ENCODE results near the gene TEX44. TPM values are rescaled to one million over a fixed set of nuclear protein-coding genes. Genes with fewer than 3 reads are reported as not detected.
"Not testable (repeated sequence)": the region's sequence is repeated elsewhere in the genome, so short reads cannot be mapped to it uniquely, and the experiment has no call there.

Gene TEX44
- total RNA-seq, 2 experiments from 2014 or later: not detected

DNA sequence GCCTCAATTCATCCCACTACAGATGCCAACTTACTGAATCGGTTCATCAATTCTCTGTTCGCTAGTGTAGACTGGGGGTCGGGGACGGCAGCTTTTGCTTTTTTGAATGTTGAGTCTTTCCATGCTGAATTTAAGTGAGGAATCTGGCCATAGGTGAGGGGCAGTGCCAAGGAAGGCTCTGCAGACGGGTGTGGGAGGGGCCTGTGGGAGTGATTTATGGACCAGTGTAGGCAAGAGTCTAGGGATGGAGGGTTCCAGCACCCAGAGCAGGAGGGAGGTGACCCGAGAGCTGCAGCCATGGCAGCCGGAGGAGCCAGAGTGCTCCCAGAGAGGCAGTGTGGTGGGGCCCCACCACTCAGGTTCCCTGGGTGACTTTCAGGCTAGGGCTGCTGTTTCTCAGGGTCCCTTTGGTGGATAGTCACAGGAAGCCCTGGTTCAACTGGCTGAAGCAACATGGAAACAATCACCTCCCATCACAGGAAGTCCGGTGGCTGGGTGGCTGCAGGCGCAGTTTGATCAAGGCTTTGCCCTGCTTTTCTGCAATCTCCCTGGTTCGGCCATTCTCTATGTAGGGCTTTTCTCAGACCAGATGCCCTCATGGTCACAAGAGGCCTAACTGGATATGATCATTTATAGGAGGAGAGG, 16.9 kb upstream of the TEX44 start:
- Mint-ChIP-seq H3K9me3 (no peaks in the 10 kb centered on the region), H3K27me3 (peaks cover 7% of the 10 kb centered on the region), H3K27ac (no peak overlapping the region), H3K36me3 (no peaks in the 10 kb centered on the region), H3K4me3 (no peak overlapping the region), H3K4me1 (ENCODE audit: low read depth) (no peaks in the 10 kb centered on the region)
- intact Hi-C loops (cut with micrococcal nuclease): no loop called here
- no peak for DNase-seq
- ChIA-PET POLR2A (no interaction called here), CTCF (no interaction called here)

DNA sequence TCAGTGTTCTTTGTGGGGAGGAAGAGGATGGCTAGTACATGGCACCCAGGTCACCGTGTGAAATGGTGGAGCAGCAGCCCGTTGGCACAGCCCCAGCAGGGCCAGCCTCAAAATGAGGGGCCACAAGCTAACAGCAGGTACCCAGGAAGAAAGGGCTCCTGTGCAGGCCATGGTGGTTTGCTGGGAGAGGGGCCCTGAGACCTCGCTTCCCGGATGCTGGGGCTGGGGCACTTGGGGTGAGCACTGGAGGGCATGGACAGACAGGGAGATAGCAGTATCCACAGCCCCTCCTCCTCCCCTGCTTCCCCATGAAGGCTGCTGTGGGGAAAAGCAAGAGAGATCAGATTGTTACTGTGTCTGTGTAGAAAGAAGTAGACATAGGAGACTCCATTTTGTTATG, 16.2 kb upstream of the TEX44 start:
- no peaks in the 10 kb centered on the region for H3K4me1 Mint-ChIP-seq (ENCODE audit: low read depth)
- H3K4me3 Mint-ChIP-seq: no peak overlapping the region
- no peak for DNase-seq
- intact Hi-C loops (cut with micrococcal nuclease): no loop called here
- no peaks in the 10 kb centered on the region for H3K36me3 Mint-ChIP-seq
- no peaks in the 10 kb centered on the region for H3K9me3 Mint-ChIP-seq
- ChIA-PET POLR2A (no interaction called here), CTCF (no interaction called here)
- H3K27me3 Mint-ChIP-seq: peaks cover 7% of the 10 kb centered on the region
- H3K27ac Mint-ChIP-seq: no peak overlapping the region

DNA sequence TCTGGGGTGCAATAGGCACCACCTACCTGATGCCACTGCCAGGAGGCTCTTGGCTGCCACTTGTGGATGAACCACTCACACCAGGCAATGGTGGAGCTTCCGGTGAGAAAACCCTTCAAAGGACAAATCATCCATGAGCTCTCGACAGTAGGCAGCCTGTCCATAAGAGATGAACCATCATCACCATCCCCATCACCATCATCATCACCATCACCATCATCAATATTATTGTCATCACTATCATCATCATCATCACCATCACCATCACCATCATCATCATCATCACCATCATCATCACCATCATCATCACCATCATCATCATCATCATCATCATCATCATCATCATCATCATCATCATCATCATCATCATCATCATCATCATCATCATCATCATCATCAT, 14.0 kb upstream of the TEX44 start:
- not testable (repeated sequence) for H3K9me3 Mint-ChIP-seq

DNA sequence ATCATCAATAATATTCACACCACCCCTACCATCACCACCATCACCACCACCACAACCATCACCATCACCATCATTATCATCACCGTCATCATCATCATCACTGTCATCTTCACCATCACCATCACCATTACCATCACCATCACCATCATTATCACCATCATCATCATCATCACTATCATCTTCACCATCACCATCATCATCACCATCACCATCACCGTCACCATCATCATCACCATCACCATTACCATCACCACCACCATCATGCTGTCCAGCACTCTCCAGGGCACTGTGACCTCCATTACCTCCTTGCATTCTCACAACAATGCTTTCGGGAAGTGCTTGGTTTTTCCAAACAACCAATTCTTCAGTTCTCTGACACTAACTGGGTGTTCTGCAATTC, 13.1 kb upstream of the TEX44 start:
- Mint-ChIP-seq H3K4me1 (ENCODE audit: low read depth) (no peaks in the 10 kb centered on the region), H3K27ac (no peak overlapping the region), H3K9me3 (no peaks in the 10 kb centered on the region), H3K36me3 (no peaks in the 10 kb centered on the region), H3K27me3 (peaks cover 9% of the 10 kb centered on the region), H3K4me3 (no peak overlapping the region)
- intact Hi-C loops (cut with micrococcal nuclease): no loop called here
- ChIA-PET CTCF (no interaction called here), POLR2A (no interaction called here)
- no peak for DNase-seq

More for the DNA sequence above, 14.0 kb upstream of the TEX44 start:
- CTCF ChIA-PET: interaction anchor here (1.0 kb wide), 1 partner anchor 23 kb away, joined by 3 read pairs; no protein-coding TSS in a partner anchor
- H3K4me3 Mint-ChIP-seq; POLR2A ChIA-PET; H3K4me1 Mint-ChIP-seq (ENCODE audit: low read depth); DNase-seq; H3K36me3 Mint-ChIP-seq; intact Hi-C loops (cut with micrococcal nuclease); H3K27ac Mint-ChIP-seq; H3K27me3 Mint-ChIP-seq: not testable (repeated sequence)

GRCh38 chr2:231581328-231581727, 11.3 kb upstream of the TEX44 start:
- Mint-ChIP-seq H3K4me3 (no peak overlapping the region), H3K36me3 (no peaks in the 10 kb centered on the region), H3K27me3 (peaks cover 9% of the 10 kb centered on the region), H3K4me1 (ENCODE audit: low read depth) (no peaks in the 10 kb centered on the region), H3K27ac (no peak overlapping the region), H3K9me3 (no peaks in the 10 kb centered on the region)
- no peak for DNase-seq
- intact Hi-C loops (cut with micrococcal nuclease): no loop called here
- ChIA-PET POLR2A (no interaction called here), CTCF (interaction anchor here (1.0 kb wide), 1 partner anchor 23 kb away, joined by 4 read pairs; no protein-coding TSS in a partner anchor)

DNA sequence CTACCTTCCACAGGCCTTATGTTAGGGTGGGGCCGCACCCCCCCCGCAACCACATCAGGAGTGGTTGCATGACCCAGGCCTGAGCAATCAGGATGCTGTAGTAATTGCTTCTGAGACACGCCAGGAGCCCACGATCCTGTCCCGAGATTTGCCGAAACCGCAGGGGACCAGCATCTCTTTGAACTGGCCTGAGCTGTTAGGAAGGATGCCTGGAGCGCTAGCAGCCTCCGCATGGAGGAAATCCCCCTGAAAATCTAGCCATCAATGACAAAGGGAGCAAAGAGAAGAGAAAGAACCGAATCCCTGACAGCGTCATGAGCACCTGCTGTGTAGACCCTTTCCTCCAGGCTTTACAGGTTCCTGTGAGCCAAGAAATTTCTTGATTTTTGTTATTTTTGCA, 8.7 kb upstream of the TEX44 start:
- no peak for DNase-seq
- CTCF ChIA-PET: interaction anchor here (2.2 kb wide), 1 partner anchor 18 kb away, joined by 4 read pairs; no protein-coding TSS in a partner anchor
- H3K9me3 Mint-ChIP-seq: no peaks in the 10 kb centered on the region
- H3K4me3 Mint-ChIP-seq: no peak overlapping the region
- H3K36me3 Mint-ChIP-seq: no peaks in the 10 kb centered on the region
- no peak overlapping the region for H3K27ac Mint-ChIP-seq
- H3K4me1 Mint-ChIP-seq (ENCODE audit: low read depth): no peaks in the 10 kb centered on the region
- H3K27me3 Mint-ChIP-seq: peaks cover 7% of the 10 kb centered on the region
- intact Hi-C loops (cut with micrococcal nuclease): no loop called here
- POLR2A ChIA-PET: no interaction called here

DNA sequence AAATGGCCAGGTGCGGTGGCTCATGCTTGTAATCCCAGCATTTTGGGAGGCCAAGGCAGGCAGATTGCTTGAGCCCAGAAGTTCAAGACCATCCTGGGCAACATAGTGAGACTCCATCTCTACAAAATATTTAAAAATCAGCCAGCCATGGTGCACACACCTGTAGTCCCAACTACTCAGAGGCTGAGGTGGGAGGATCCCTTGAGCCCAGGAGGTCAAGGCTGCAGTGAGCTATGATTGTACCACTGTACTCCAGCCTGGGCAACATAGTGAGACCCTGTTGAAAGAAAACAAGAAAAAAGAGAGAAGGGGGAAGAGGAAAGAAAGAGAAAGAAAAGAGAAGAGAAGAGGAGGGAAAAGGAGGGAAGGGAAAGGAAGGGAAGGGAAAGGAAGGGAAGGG, 4.9 kb upstream of the TEX44 start:
- H3K4me3 Mint-ChIP-seq; H3K4me1 Mint-ChIP-seq (ENCODE audit: low read depth); H3K9me3 Mint-ChIP-seq; CTCF ChIA-PET; intact Hi-C loops (cut with micrococcal nuclease); DNase-seq; POLR2A ChIA-PET; H3K27ac Mint-ChIP-seq; H3K36me3 Mint-ChIP-seq; H3K27me3 Mint-ChIP-seq: not testable (repeated sequence)

DNA sequence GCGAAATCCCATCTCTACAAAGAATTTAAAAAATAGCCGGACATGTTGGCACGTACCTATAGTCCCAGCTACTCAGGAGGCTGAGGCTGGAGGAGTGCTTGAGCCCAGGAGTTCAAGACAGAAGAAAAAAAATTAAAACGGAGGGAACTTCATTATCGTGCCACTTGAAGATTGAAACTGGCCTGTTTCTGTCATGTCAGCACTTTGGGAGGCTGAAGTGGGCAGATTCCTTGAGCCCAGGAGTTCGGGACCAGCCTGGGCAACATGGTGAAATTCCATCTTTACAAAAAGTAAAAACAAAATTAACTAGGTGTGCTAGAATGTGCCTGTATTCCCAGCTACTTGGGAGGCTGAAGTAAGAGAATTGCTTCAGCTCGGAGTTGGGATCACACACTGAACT, 3.0 kb upstream of the TEX44 start:
- Mint-ChIP-seq H3K27ac (no peak overlapping the region), H3K36me3 (no peaks in the 10 kb centered on the region), H3K9me3 (no peaks in the 10 kb centered on the region), H3K4me1 (ENCODE audit: low read depth) (no peaks in the 10 kb centered on the region), H3K4me3 (no peak overlapping the region), H3K27me3 (no peaks in the 10 kb centered on the region)
- no peak for DNase-seq
- CTCF ChIA-PET: interaction anchor here (0.6 to 5.1 kb wide), 3 partner anchors 11 to 73 kb away, joined by 3 to 23 read pairs (median 5); no protein-coding TSS in a partner anchor
- POLR2A ChIA-PET: no interaction called here
- intact Hi-C loops (cut with micrococcal nuclease): no loop called here

GRCh38 chr2:231590614-231591013, 2.0 kb upstream of the TEX44 start:
- no peaks in the 10 kb centered on the region for H3K9me3 Mint-ChIP-seq
- intact Hi-C loops (cut with micrococcal nuclease): no loop called here

GRCh38 chr2:231593666-231594065, 1.0 kb downstream of the TEX44 start:
- DNase-seq: no peak
- CTCF ChIA-PET: interaction anchor here (5.1 kb wide), 1 partner anchor 7 kb away, joined by 23 read pairs; no protein-coding TSS in a partner anchor
- POLR2A ChIA-PET: no interaction called here
- H3K27me3 Mint-ChIP-seq: no peaks in the 10 kb centered on the region
- H3K36me3 Mint-ChIP-seq: no peaks in the 10 kb centered on the region
- intact Hi-C loops (cut with micrococcal nuclease): no loop called here
- no peak overlapping the region for H3K4me3 Mint-ChIP-seq
- H3K27ac Mint-ChIP-seq: no peak overlapping the region
- no peaks in the 10 kb centered on the region for H3K9me3 Mint-ChIP-seq
- H3K4me1 Mint-ChIP-seq (ENCODE audit: low read depth): no peaks in the 10 kb centered on the region

More at GRCh38 chr2:231590614-231591013, 2.0 kb upstream of the TEX44 start:
- CTCF ChIA-PET: interaction anchor here (0.6 to 5.1 kb wide), 2 partner anchors 10 to 74 kb away, joined by 3 to 23 read pairs; no protein-coding TSS in a partner anchor
- Mint-ChIP-seq H3K36me3 (no peaks in the 10 kb centered on the region), H3K4me1 (ENCODE audit: low read depth) (no peaks in the 10 kb centered on the region), H3K27me3 (no peaks in the 10 kb centered on the region), H3K4me3 (no peak overlapping the region), H3K27ac (no peak overlapping the region)
- POLR2A ChIA-PET: no interaction called here
- DNase-seq: no peak

DNA sequence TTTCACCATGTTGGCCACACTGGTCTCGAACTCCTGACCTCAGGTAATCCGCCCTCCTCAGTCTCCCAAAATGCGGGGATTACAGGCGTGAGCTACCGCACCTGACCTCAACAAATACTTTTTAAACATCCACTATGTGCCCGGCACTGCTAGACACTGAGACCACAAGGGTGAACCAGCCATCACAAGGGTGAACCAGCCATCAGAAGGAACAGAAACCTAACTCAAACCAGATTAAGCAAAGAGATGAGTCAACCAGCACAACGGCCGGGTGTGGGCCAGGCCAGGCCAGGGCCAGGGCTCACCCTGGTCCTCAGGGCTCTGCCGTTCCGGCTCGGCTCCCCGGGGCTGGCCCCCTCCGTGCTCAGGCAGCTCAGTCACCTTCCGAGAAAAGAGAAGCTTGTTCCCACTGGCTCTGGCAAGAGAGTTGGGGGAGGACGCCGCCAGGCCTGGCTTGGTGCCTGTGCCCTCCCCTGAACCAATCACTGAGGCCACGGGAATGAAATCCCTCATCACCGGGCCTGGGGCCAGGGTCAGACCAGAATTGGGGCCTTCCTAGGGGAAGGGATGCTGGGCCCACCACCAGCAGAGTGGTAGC, 4.4 kb downstream of the TEX44 start:
- POLR2A ChIA-PET: no interaction called here
- no peaks in the 10 kb centered on the region for H3K9me3 Mint-ChIP-seq

DNA sequence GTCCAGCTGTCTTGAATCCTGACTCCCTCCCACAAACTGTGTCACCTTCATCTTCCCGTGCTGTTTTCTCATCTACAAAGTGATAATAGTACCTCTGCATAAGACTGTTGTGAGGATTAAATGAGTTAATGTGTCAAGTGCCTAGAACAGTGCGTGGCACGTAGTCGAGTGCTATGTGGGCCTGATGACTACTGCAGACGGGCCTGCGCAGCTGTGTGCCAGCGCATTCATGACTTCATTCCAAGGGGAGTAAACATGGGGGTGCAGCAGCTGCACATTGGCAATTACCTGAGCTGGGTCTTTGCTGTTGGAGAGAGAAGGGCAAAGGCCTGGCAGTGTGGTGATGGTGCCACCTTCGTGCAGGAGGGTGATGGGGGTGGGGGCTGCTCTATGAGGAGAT, 5.0 kb downstream of the TEX44 start:
- ChIA-PET POLR2A (no interaction called here), CTCF (interaction anchor here (1.5 to 6.1 kb wide), 2 partner anchors 34 to 78 kb away, joined by 3 to 70 read pairs; no protein-coding TSS in a partner anchor)
- intact Hi-C loops (cut with micrococcal nuclease): no loop called here
- Mint-ChIP-seq H3K27ac (no peak overlapping the region), H3K4me1 (ENCODE audit: low read depth) (no peaks in the 10 kb centered on the region), H3K27me3 (no peaks in the 10 kb centered on the region), H3K4me3 (no peak overlapping the region), H3K9me3 (no peaks in the 10 kb centered on the region), H3K36me3 (no peaks in the 10 kb centered on the region)
- DNase-seq: no peak

More for the DNA sequence above, 4.4 kb downstream of the TEX44 start:
- intact Hi-C loops (cut with micrococcal nuclease): no loop called here
- Mint-ChIP-seq H3K4me1 (ENCODE audit: low read depth) (no peaks in the 10 kb centered on the region), H3K27ac (no peak overlapping the region), H3K36me3 (no peaks in the 10 kb centered on the region), H3K4me3 (no peak overlapping the region), H3K27me3 (no peaks in the 10 kb centered on the region)
- DNase-seq: no peak
- CTCF ChIA-PET: interaction anchor here (0.6 to 6.1 kb wide), 4 partner anchors 33 to 255 kb away, joined by 3 to 70 read pairs (median 3); no protein-coding TSS in a partner anchor

Data from activated CD4-positive, alpha-beta memory T cell treated with anti-CD3 and anti-CD28 coated beads for 36 hours (primary cell).